Muscle layer of duodenum (tissue), 2 donors: ENCODE results near the gene SERPINB6.
"Not testable (repeated sequence)": the region's sequence is repeated elsewhere in the genome, so short reads cannot be mapped to it uniquely, and the experiment has no call there.

Source experiments
- H3K27ac ChIP-seq: one replicate; pipeline ENCODE4 v1.7.0; 2013; ENCODE audit warnings: mild to moderate bottlenecking, low read length
- H3K27me3 ChIP-seq: one replicate; pipeline ENCODE4 v1.7.0; 2013; ENCODE audit warnings: low read depth, mild to moderate bottlenecking, control low read depth, low read length
- H3K36me3 ChIP-seq, 2 donors: one replicate each; pipeline ENCODE4 v1.7.0; 2013; ENCODE audit warnings: low read length in 2 of 2, control low read depth in 1 of 2, mild to moderate bottlenecking in 1 of 2; ENCODE audit not compliant: insufficient read depth in 2 of 2, control insufficient read depth in 1 of 2
- H3K4me1 ChIP-seq, 2 donors: one replicate each; pipeline ENCODE4 v1.7.0; 2013; ENCODE audit warnings: low read length in 2 of 2, mild to moderate bottlenecking in 2 of 2, control low read depth in 1 of 2, moderate library complexity in 1 of 2; ENCODE audit not compliant: insufficient read depth in 2 of 2, control insufficient read depth in 1 of 2
- H3K4me3 ChIP-seq, 2 donors: one replicate each; pipeline ENCODE4 v1.7.0; 2013; ENCODE audit warnings: low read length in 2 of 2, low read depth in 1 of 2, mild to moderate bottlenecking in 1 of 2
- H3K9me3 ChIP-seq, 2 donors: one replicate each; pipeline ENCODE4 v1.7.0; 2013; ENCODE audit warnings: low read length in 2 of 2, control low read depth in 1 of 2, mild to moderate bottlenecking in 1 of 2; ENCODE audit not compliant: control insufficient read depth in 1 of 2
- donor health status: healthy.

SERPINB6 gene

DNA sequence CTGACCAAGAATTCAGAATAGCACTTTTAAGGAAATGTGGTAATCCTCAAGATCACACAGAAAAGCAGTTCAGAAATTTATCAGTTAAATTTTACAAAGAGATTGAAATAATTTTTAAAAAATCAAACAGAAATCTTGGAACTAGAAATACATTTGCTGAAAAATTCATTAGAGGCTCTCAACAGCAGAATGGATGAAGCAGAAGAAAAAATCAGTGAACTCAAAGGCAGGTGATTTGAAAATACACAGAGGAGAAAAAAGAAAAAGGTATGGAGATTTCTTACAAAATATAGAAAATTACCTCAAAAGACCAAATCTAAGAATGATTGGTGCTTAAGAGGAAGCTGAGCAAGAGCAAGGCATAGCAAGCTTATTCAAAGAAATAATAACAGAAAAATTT is 39.8 kb upstream of the SERPINB6 start:
- Histone ChIP-seq H3K27me3 (no peaks in the 10 kb centered on the region), H3K9me3 (peaks cover 8 to 12% of the 10 kb centered on the region in 2 donors), H3K4me1 (no peaks in the 10 kb centered on the region), H3K27ac (no peak overlapping the region), H3K36me3 (peaks cover 32 to 76% of the 10 kb centered on the region in 2 donors), H3K4me3 (no peak overlapping the region)

GRCh38 chr6:3009930-3010329 is 38.6 kb upstream of the SERPINB6 start:
- H3K9me3 ChIP-seq: peaks cover 8 to 12% of the 10 kb centered on the region in 2 donors
- no peaks in the 10 kb centered on the region for H3K27me3 ChIP-seq
- no peak overlapping the region for H3K4me3 ChIP-seq
- H3K4me1 ChIP-seq: no peaks in the 10 kb centered on the region
- H3K36me3 ChIP-seq: peaks cover 30 to 67% of the 10 kb centered on the region in 2 donors
- H3K27ac ChIP-seq: no peak overlapping the region

DNA sequence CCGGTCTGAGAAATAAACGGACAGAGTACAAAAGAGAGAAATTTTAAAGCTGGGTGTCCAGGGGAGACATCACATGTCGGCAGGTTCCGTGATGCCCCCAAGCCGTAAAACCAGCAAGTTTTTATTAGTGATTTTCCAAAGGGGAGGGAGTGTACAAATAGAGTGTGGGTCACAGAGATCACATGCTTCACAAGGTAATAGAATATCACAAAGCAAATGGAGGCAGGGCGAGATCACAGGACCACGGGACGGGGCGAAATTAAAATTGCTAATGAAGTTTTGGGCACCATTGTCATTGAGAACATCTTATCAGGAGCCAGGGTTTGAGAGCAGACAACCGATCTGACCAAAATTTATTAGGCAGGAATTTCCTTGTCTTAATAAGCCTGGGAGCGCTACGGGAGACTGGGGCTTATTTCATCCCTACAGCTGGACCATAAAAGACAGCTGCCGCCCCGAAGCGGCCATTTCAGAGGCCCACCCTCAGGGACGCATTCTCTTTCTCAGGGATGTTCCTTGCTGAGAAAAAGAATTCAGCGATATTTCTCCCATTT is 37.4 kb upstream of the SERPINB6 start:
- H3K4me3 ChIP-seq, H3K27me3 ChIP-seq, H3K27ac ChIP-seq, H3K4me1 ChIP-seq: not testable (repeated sequence)
- Histone ChIP-seq H3K9me3 (peaks cover 8 to 12% of the 10 kb centered on the region in 2 donors), H3K36me3 (peaks cover 27 to 58% of the 10 kb centered on the region in 2 donors)

DNA sequence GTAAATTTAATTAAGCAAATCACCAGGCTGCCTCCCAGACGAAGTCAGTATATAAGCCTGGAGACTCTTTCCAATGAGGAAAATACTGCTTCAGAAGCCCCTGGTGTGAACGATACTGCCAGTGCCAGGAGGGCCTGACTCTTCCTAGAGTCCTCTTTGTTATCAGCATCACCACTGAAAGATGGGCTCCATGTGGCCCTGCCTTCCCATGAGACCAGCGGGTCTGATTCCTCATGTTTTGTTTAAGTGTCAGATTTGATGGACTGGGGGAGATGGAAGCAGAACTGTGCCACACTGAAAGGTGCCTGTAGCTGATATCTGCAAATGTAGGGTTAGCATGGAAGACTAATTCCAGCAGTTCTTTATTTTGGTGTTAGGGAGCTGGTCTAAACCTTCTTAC is 36.2 kb upstream of the SERPINB6 start:
- Histone ChIP-seq H3K36me3 (peaks cover 26 to 51% of the 10 kb centered on the region in 2 donors), H3K27me3 (no peaks in the 10 kb centered on the region), H3K4me1 (no peaks in the 10 kb centered on the region), H3K9me3 (peaks cover 8 to 12% of the 10 kb centered on the region in 2 donors), H3K27ac (no peak overlapping the region), H3K4me3 (no peak overlapping the region)

DNA sequence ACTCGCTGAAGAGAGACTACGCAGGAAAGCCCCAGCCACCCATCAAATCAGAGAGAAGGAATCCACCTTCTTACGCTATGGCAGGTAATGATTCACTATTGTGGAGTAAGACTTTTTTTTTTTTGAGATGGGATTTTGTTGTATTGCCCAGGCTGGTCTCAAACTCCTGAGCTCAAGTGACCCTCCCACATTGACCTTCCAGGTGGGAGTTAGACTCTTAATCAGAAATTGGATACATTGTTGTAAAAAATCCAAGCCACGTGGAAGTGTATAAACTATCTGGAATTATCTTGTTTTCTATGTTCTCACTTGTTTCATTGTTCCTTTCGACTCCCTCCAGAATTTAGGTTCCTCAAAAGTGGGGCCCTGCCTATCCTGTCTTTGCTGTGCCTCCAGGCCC is 35.1 kb upstream of the SERPINB6 start:
- H3K36me3 ChIP-seq: peaks cover 22 to 40% of the 10 kb centered on the region in 2 donors
- H3K27ac ChIP-seq: no peak overlapping the region
- H3K4me3 ChIP-seq: no peak overlapping the region
- H3K4me1 ChIP-seq: no peaks in the 10 kb centered on the region
- H3K27me3 ChIP-seq: no peaks in the 10 kb centered on the region
- peaks cover 2 to 8% of the 10 kb centered on the region in 2 donors for H3K9me3 ChIP-seq

DNA sequence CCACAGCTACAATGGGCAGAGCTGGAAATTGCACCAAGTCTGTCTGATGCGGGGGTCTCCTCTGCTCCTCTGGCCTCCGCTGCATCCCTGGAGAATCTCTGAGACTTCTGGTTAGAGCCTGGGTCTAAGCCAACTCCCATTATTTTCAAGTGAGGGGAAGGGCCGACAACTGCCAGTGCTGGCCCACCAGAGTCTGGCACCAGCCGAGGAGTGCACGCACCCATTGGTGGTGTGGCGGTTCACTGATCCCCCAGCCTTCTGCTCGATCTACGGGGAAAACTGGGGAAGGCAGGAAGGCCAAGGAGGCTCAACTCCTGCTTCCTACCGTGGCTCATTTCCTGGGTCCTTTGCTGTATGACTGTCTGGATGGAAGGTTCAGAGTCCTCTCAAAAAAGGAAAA is 34.5 kb upstream of the SERPINB6 start:
- Histone ChIP-seq H3K36me3 (peaks cover 22 to 35% of the 10 kb centered on the region in 2 donors), H3K27me3 (no peaks in the 10 kb centered on the region), H3K27ac (no peak overlapping the region), H3K4me3 (no peak overlapping the region), H3K9me3 (peaks cover 0 to 4% of the 10 kb centered on the region in 2 donors), H3K4me1 (no peaks in the 10 kb centered on the region)

DNA sequence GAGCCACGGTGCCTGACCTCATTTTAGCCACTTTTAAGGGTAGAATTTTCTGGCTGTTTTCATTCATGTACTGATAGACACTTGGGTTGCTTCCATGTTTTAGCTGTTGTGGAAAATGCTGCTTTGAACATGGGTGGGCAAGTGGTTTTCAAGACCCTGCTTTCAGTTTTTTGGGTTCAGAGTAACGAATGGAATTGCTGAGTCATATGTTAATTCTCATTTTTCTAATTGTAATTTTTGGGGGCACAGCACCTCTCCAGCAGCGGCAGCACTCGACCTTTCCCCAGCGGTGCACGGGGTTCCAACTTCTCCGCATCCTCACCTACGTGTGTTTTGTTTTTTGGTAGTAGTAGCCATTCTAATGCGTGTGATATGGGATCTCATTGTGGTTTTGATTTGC is 33.7 kb upstream of the SERPINB6 start:
- Histone ChIP-seq H3K9me3 (no peaks in the 10 kb centered on the region), H3K27me3 (no peaks in the 10 kb centered on the region), H3K4me3 (no peak overlapping the region), H3K36me3 (peaks cover 19 to 27% of the 10 kb centered on the region in 2 donors), H3K27ac (no peak overlapping the region), H3K4me1 (peaks cover 0 to 5% of the 10 kb centered on the region in 2 donors)

GRCh38 chr6:3003226-3003625 is 31.9 kb upstream of the SERPINB6 start:
- H3K9me3 ChIP-seq, H3K4me3 ChIP-seq, H3K27ac ChIP-seq, H3K27me3 ChIP-seq: not testable (repeated sequence)
- Histone ChIP-seq H3K36me3 (peaks cover 19 to 25% of the 10 kb centered on the region in 2 donors), H3K4me1 (peaks cover 0 to 11% of the 10 kb centered on the region in 2 donors)

GRCh38 chr6:3001773-3002293 is 30.5 kb upstream of the SERPINB6 start:
- H3K4me1 ChIP-seq: peaks cover 0 to 11% of the 10 kb centered on the region in 2 donors
- no peak overlapping the region for H3K27ac ChIP-seq
- H3K9me3 ChIP-seq: no peaks in the 10 kb centered on the region
- peaks cover 12 to 13% of the 10 kb centered on the region in 2 donors for H3K36me3 ChIP-seq
- no peak overlapping the region for H3K4me3 ChIP-seq
- no peaks in the 10 kb centered on the region for H3K27me3 ChIP-seq

GRCh38 chr6:3001146-3001772 is 29.9 kb upstream of the SERPINB6 start:
- Histone ChIP-seq H3K4me1 (peaks cover 0 to 11% of the 10 kb centered on the region in 2 donors), H3K36me3 (peaks cover 6 to 13% of the 10 kb centered on the region in 2 donors), H3K27me3 (no peaks in the 10 kb centered on the region), H3K9me3 (no peaks in the 10 kb centered on the region), H3K4me3 (peak overlapping the region in 1 of 2 donors; percentile 84), H3K27ac (no peak overlapping the region)

GRCh38 chr6:2999618-3000557 is 28.5 kb upstream of the SERPINB6 start, which contains the start of gene NQO2:
TSS of gene NQO2 (plus strand) at chr6:2999894. CDS start at chr6:3006553, 6,659 bp downstream.
- Histone ChIP-seq H3K9me3 (no peaks in the 10 kb centered on the region), H3K27me3 (no peaks in the 10 kb centered on the region), H3K4me3 (peak within 1 kb of the TSS; percentile 84), H3K27ac (peak within 1 kb of the TSS; percentile 82), H3K4me1 (peaks cover 0 to 11% of the 10 kb centered on the region in 2 donors), H3K36me3 (peaks cover 2 to 5% of the 10 kb centered on the region in 2 donors)
